ENCODE measurements around the gene SPINK4.

- TF ChIP-seq POLR2AphosphoS5 (IDR thresholded peaks at IDR 0.05; ENCODE audit: low read depth, low read length) (no peak), POLR2A (IDR thresholded peaks at IDR 0.05; ENCODE audit: low read depth, low read length) (no peak), TAF1 (IDR thresholded peaks at IDR 0.05; ENCODE audit: borderline replicate concordance, low read depth, low read length) (no peak)
These were observed 7.2 kb upstream of the SPINK4 start for GRCh38 chr9:33232815-33233214.

All from GM12892 (cell line).